ENCODE results near the gene MTUS2.

Gene MTUS2

DNA sequence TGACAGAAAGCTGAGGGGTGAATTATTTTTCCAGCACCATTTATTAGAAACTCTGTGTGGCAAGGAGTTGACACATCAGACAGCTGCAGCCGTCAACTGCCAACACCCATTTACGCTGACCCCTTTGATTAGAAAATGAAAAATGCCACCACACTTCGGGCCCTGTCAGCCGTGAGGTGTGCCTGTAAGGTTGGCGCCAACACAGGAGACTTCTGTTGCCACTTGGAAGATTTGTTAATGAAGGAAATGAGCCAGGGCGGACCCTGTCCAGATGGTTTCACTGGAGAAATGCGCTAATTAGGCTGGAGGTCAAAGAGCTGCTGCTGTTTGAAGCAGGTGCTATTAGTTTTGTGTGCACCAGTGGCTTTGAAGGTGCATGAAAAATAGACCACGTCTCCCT, 297.5 kb downstream of the MTUS2 start:
- no peak for DNase-seq

DNA sequence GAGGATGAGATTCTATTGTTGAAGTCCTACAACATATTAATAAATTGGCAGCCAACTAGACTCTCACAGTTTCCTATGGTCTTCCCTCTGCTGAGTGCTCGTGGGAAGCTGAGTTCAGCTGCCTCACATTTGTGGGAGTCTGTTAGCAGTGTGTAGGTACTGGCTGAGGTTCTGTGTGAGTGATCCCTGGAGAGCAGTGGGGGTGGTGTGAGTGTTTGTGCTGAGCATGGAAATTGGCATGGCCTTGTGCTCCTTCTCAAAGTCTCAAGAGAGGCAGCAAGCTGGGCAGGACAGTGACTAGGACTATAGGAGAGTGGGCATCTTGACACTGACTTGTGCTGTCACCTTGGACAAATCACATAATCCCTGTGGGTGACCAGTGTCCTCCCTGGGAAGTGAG, 298.3 kb downstream of the MTUS2 start:
- no peak for DNase-seq

DNA sequence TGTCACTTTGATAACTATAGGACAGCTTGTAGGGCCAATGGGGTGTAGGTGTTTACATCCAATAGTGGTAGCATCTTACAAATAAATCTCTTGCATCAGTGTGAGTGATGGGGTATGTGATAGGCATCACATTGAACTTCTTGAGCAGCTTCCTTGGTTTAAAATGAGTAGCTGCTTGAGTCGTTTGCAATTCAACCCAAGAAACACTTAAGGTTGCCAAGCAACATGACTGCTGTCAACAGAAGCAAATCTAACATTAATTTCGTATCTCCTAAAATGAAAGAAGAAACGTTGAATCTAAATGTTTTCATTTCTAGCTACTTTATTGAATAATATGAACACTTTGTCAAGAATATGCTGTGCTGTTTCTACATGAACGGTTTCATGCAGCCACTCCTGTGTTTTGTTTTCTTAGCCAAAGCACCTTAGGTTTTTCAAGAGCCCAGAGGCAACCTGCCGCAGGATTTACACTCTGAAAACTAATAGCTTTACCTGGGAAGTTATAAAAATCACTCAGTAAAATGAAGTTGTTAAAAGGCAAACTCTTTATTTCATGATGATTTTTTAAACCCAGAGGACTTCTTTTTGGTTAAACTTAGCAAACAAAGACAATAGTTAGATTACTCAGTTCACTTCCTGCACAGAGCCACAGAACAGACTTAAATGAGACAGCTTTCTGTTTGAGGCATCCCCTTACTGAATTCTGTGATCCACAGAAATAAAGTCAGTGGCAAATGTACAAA, 305.2 kb downstream of the MTUS2 start:
- DNase-seq: no peak

DNA sequence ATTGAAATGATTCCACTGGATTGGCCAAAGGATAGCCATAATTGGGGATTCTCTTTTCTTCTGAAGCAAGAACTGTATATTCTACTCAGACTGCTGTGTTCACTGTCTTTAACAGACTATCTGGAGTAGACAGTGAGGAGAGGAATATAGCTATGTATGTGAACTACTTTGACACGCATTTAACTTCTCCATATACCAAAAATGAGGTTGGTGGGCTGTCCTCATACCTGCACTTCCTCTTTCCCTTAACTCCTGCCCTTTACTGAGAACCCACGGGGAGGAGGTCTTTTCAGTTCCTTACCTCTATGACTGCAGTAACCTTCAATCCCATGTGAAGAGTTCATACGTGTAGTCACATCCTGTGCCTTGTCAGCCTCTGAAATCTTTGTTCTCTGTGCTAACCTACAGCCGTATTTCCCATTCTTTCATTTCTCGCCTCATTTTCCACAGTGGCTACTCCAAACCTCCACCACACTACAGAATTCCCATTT, 305.8 kb downstream of the MTUS2 start:
- no peak for DNase-seq

DNA sequence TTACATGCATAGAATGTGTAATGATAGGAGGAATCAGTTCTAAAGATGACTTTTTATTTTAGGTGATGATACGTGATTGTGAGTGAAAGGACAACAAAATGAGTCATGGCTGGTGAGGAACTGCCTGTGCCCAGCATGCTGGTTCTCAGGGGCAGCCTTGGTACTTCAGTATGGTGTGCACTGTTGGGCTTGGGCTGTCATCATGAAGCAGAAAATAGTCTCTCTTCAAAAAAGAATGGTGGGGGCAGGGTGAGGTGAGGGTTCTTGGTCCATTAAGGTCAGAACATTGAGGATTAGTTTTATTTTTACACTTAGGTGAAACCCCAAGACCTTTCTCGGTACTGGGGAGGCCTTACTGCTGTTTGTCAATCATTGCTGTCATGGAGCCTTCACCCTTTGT, 309.5 kb downstream of the MTUS2 start:
- DNase-seq: no peak

DNA sequence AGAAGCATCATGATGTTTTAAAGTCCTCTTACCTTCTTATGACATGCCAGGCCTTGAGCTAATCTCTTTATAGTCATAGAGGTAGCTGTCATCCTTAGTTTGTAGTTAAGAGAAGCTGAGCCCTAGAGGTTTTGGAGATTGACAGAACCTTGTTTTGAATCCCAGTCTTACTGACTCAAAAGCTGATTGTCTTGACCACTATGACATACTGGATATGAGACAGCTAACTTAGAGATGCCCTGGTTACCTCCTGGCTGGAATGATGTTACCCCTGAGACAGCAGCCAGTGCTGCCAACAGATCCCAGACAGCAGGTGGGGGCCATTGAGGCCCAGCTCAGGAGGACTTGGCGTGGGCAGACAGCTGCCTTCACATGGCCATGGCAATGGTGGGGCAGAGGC, 311.0 kb downstream of the MTUS2 start:
- no peak for DNase-seq

DNA sequence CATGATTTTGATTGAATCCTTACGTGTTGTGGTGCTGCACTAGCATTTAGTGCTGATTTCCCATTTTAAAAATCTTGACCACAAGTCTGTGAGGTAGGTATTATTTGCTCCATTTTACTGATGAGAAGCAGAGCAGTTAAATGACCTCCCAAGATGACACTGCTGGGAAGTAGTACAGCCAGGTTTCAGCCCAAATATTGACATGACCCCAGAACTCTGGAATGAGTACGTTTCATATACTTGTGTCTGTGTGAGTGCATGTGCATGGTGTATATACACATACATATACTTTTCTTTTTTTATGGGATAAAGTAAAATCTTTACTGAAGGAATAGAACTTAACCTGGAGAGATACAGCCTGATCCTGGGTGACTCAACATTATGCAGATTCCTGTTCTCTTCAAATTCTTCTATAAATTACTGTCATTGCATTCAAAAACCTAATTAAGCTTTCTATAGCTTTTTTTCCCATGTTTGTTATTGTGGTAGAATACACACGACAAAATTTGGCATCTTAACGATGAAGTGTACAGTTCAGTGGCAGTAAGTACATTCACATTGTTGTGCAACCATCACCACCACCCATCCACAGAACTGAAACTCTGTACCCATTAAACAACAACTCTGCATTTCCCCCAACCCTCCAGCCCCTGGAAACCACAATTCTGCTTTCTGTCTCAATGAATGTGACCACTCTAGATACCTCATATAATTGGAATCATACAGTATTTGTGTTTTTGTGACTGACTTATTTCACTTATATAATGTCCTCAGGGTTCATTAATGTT, 311.9 kb downstream of the MTUS2 start:
- no peak for DNase-seq

DNA sequence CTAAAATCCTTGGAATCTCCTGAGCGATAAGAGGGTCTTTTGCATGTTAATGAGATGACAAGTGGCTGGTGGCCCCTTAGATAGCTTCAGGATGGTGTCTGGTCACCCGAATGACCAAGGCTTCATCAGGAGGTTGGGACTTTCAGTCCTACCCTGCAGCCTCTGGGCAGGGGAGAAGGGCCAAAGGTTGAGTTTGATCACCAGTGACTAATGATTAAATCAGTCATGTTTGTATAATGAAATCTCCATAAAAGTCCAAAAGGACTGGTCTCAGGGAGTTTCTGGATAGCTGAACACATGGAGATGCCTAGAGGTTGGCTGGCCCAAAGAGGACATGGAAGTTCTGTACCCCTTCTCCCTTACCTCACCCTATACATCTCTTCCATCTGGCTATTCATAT, 316.2 kb downstream of the MTUS2 start:
- no peak for DNase-seq

DNA sequence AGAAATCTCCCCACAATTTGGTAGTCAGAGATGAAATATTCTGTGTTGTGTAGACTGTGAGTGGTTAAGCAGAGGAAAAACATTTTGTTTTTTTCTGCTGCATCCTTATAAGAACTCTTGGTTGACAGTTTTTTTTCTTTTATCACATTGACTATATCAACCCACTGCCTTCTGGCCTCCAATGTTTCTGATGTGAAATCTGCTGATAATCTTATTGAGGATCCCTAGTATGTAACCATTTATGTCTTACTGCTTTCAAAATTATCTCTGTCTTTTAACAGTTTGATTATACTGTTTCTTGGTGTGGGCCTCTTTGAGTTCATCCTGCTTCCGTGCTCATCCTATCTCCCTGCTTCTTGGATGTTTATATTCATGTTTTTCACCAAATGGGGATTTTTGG, 316.9 kb downstream of the MTUS2 start:
- DNase-seq: no peak

DNA sequence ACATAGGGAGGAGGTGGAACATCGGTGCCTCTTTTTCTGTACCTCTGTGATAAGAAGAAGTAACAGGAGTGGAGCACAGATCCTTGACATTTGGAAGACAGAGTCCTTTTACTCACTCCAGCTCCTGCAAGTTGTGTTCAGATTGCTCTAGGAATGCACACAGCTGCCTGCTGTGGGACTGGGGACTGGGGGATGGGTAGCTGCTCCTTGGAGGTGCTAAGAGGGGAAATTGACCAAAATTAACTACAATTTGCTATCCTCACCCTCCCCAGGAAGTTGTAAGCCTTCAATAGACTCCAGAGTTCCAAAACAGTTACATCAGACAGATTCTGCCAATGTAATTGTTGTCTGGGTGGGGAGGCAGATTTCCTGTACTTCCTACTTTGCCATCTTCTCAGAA, 317.9 kb downstream of the MTUS2 start:
- DNase-seq: no peak

DNA sequence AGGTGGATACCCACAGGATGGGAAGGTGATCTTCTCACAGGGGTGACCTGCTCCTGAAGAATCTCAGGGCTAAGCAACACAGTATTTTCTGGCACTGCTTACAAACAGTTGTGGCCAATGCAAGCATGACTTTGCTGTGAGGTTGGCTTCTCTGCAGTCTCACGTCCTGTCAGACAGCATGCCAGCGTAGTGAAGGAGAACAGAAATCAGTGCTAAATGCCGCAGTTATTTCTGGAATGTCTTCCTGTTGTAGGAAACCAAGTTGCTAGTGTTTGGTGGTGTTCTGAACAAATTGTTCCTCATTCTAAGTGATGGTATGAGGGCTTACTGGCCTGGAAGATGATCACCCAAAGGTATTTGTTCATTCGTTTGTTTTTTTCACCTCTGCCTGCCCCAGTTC, 320.1 kb downstream of the MTUS2 start:
- DNase-seq: peak; percentile 58

DNA sequence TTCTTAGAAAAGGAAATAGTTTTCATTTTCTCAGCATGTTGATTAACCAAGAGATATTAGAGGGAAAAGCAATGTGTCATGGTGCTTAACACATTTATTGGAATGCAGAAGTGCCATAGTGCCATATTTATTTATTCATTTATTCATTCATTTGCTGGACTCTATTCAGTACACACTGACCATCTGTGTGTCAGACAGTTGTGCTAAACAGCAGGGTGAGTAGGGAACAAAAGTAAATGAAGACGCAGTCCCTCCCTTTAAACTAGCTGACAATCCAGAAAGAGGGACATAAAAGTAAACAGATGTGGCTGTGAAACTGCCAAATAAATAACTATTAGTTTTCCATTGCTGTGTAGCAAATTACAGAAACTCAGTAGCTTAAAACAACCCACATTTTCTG, 323.7 kb downstream of the MTUS2 start:
- DNase-seq: no peak

DNA sequence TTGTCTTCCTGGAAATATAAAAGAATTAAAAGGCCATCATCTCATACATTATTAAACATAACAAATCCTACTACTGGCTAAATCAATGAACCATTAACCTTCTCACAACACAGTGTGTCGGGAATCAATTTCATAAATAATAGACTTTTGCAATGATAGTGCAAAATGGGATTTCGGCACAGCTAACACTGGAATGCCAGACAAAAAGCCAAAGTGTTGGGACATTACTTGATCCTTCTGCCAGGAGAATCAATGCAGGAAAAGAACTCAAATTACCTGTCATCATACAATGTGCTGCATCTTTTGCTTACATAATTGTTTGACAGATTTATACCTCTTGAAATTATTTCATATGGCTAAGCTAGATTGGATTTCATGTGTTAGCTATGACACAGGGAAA, 334.3 kb downstream of the MTUS2 start:
- DNase-seq: no peak

DNA sequence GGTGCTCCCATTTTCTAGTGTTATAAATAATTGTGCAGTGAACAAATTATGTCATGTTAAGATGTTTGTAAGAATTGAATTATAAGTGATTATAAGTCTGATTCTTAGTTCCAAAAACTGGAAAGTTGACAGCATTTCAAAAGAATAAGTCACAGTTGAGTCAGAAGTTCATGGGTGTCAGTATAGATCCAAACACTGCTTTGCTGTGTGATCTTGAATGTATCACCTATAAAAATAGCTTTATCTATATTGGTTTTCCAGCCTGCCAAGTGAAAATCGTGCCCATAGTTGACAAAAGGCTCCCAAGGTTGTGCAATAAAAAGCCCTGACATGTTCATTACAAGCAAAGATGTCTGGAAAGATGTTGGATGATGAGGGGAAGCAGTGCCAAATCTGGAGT, 336.0 kb downstream of the MTUS2 start:
- DNase-seq: no peak

DNA sequence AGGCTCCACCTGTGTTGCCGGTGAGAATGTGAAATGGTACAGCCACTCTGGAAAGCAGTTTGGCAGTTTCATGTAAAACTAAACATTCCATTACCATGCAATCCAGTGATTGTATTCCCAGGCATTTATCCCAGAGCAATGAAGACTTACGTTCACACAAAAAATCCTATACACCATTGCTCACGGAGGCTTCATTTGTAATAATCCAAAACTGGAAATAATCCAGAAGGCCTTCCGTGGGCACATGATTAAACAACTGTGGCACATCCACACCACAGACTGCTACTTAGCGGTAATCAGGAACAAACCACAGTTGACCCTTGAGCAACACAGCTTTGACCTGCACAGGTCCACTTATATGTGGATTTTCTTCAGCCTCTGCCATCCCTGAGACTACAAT, 339.7 kb downstream of the MTUS2 start:
- no peak for DNase-seq

DNA sequence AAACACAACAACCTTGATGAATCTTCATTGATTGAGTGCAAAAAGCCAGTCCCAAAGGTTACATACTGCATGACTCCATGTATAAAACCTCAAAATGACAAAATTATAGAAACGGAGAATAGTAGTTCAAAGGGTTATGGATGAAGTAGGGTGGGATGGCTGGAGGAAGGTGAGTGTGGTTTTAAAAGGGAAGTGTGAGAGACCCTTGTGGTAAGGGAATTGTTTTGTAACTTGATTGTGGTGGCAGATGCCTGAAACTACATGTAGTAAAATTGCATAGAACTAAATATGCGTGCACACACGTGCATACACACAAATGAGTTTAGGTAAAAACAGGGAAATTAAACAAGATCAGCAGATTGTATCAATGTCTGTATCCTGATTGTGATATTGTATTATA, 340.7 kb downstream of the MTUS2 start:
- no peak for DNase-seq

DNA sequence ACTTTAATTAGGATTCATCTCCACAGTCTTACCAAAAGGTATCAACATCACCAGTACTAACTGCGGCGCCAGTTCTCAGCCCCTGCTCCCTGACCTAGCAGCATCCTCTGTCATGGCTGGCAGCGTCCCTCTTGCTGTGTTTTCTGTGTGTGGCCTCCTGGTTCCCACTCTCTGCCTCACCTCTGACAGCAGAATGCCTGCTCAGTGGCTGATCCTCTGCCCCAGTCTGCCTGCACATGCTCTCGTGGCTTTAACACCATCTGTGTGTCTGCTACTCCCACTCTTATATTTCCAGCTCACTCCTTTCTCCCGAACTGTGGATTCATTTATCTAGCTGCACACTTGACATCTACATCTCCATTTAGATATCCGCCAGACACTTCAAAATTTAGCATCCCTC, 341.5 kb downstream of the MTUS2 start:
- DNase-seq: no peak

DNA sequence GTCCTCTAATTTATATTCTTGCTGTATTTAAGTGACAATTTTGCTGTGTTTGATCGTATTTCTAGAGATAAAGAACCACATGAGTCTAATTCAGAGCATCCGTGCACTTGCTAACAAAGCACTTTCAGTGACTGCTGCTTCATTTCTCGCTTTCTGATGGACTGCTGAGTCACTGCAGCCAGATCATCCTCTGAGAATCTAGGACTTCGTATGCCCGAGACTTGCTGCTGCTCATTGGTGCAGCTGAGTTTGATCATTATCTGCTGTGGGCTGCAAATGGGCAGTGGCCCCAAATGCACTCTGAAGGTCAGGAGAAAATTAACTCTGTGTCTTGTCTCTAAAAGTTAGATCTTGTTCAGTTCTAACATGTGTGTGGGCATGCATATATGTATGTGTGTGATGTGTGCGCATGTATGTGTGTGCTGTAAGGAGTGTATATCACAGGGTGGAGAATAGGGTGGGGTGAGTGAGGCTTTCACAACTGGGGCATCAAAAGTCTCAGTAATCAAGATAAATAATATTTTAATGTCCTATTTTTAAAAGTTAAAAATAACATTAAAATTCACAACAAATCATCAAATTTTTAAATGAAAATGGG, 342.6 kb downstream of the MTUS2 start:
- DNase-seq: peak; percentile 65

DNA sequence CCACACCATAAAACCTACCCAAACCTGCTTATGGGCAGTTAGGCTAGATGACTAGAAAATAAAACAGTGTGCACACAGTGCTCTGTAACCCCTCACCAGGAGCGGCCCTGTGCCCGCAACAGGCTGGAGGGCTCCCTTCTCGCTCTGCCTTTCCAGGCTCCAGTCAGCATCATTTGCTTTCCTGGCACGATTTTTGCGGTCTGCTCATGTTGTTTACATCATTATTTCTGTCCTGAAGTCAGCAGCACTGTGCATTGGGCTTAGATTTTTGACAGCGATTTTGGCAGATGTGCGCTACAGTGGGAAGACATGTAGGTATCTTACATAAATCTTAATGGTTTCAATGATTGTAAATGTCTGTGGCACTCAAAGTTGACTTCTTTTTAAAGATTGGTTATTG, 344.0 kb downstream of the MTUS2 start:
- no peak for DNase-seq

DNA sequence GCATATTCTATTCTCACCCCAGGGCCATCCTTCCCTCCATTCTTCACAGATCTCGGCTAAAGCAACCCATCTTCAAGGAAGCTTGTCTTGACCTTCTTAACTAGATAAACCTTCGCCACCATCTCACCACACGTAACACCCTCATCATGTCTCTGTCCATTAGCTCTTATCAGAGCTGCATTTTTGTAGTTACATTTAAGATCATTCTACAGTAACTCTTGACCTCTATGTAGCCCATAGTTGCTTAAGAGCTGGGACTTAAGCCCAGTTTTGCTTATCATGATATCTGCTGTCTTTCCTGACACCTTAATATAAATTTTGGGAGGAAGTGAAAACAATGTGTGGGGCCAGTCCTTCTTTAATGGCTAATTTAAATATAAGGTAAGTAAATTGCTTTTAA, 345.1 kb downstream of the MTUS2 start:
- no peak for DNase-seq

DNA sequence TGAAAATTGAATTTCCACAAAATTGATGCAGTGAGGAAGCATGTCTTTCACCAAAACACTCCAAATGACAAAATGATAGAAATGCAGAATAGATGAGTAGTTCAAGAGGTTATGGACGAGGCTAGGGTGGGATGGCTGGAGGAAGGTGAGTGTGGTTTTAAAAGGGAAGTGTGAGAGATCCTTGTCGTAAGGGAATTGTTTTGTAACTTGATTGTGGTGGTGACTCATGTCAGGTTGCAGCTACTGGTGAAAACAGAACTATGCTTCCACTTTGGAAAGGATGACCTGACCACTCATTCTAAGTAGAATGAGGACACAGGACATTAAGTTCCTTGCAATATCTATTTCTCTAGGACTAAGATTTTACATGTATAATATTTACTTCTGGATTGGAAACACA, 345.7 kb downstream of the MTUS2 start:
- DNase-seq: peak; percentile 20

DNA sequence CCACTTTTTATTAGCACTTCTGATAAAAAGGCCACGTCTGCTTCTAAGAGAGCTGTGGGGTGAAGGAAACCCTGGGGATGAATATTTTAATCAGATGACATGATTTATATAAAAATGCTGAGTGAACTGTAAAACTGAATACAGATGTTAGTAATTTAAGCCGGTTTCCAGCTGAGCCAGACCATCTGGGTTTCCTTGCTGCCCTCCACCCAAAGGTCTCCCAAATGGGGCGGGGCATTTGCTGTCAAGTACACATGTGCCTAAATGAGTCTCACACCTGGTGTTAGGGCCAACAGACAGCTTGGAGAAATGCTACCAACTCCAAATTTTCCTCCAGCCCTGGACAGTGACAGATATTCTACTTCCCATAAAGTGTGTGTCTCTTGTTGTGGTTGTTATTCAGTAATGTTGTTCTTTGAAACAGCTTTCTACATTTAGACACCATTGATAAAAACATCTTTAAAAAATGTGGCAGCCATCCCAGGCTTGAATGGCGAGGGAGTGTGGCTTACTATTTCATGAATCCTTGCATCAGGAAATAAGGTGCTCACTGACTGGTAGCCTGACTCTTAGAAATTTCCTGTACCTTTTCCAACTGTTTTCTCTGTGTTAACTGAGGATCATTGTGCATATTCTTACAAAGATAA, 350.4 kb downstream of the MTUS2 start:
- no peak for DNase-seq

DNA sequence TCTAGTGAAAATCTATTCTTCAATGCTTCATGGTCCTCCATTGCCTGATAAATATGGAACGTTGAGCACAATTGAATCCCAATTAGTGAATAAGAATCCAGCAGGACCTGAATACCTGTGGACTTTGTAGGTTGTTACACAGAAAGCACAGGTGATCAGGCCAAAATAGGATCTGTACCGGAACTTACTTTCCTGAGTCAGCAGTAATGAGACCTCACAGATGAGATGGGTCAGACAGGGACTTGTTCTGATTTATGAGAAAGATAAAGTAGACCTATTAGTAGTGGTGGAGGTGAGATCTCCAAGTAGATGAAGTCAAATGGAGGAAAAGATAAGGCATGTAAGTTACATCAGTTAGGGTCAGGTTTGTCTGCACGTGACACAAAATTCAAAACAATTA, 351.1 kb downstream of the MTUS2 start:
- DNase-seq: no peak

DNA sequence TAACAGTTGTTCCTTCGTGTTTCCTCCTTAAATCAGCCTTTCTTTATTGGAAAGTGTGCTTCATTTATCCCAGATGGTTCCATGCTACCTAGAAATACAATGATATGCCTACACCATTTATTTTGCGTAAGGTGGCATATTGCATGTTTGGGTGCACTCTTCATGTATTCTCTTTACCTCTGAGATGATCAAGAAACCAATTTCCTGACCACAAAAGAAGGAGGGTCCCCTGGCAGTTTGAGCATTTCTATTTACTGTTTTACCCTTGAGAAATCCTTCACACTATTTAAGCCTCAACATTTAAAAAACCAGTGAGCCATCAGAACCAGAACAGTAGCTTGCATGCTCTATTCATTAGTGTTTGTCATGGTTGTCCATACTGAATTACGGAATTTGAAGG, 354.0 kb downstream of the MTUS2 start:
- no peak for DNase-seq
